NCI-H2227 (cell line): Measurements from ENCODE around the gene FAM83C.

Experiments
- DNase-seq: peaks from one replicate; lab custom pipeline; 2025; ENCODE audit not compliant: unreplicated experiment; lab: John Stamatoyannopoulos, UW

Gene FAM83C

GRCh38 chr20:35237486-35237885 lies 54.7 kb downstream of the FAM83C start:
- no peak for DNase-seq

GRCh38 chr20:35235881-35236280 lies 56.3 kb downstream of the FAM83C start:
- DNase-seq = no peak
